OCI-LY1 (cell line): ENCODE results near the gene FAM117A.

Experiments used
- CTCF ChIP-seq: fragments of 200-600 bp; sonication (generic), shearing (Covaris generic); IDR thresholded peaks from 2 replicates; pipeline ENCODE4 v1.5.1; 2017; ENCODE audit warnings: mild to moderate bottlenecking, antibody characterized with exemption, low read length, moderate library complexity, mixed read lengths
- EZH2 ChIP-seq: fragments of 200-600 bp; sonication (generic), shearing (Covaris generic); IDR thresholded peaks from 2 replicates; pipeline ENCODE4 v1.8.0; 2017; ENCODE audit warnings: borderline replicate concordance, mixed run types, mild to moderate bottlenecking, antibody characterized with exemption, low read length, moderate library complexity, mixed read lengths

- TF ChIP-seq CTCF (peak; percentile 11; the same call in 1 of the 2 replicates), EZH2 (no peak)
Measured at GRCh38 chr17:49677134-49677932, 86.6 kb downstream of the FAM117A start.
